ES-I3 (cell line): ENCODE results near the gene SERAC1.
"Not testable (repeated sequence)": the region's sequence is repeated elsewhere in the genome, so short reads cannot be mapped to it uniquely, and the experiment has no call there.

Source experiments
- H3K36me3 ChIP-seq: 2 replicates; pipeline ENCODE4 v1.6.1; 2013; ENCODE audit warnings: mild to moderate bottlenecking, low read length, control low read depth, moderate library complexity; ENCODE audit not compliant: insufficient read depth
- H3K4me1 ChIP-seq: 2 replicates; pipeline ENCODE4 v1.6.1; 2013; ENCODE audit warnings: mild to moderate bottlenecking, control low read depth, low read length; ENCODE audit not compliant: insufficient read depth
- H3K9ac ChIP-seq: 2 replicates; pipeline ENCODE4 v1.6.1; 2013; ENCODE audit warnings: low read depth, mild to moderate bottlenecking, low read length, moderate library complexity
- H3K9me3 ChIP-seq: 2 replicates; pipeline ENCODE4 v1.6.1; 2013; ENCODE audit warnings: mild to moderate bottlenecking, low read length, moderate library complexity; ENCODE audit not compliant: control insufficient read depth, insufficient read depth

SERAC1 gene

DNA sequence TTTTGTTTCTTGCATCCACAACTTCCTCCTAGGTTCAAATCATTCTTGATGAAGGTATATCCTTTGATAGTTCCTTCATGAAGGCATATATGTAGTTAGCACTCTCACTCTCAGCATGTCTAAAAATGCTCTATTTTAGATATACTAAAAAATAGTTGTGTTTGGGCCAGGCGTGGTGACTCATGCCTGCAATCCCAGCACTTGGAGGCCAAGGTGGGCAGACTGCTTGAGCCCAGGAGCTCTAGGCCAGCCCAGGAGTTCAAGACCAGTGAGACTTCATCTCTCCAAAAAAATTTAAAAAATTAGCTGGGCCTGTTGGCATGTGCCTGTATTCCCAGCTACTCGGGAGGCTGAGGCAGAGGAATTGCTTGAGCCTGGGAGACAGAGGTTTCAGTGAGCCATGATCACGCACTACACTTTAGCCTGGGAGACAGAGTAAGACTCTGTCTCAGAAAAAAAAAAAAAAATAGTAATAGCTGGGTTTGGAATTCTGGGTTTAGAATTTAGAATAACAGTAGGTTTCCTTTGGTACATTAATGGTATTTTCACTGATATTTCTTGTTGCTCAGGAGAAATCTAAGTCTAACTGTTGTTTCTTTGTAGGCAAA lies 7.0 kb downstream of the SERAC1 start:
- H3K36me3 ChIP-seq, result 0 out of 2 replicates have a peak, but pooled peaks cover 3% of the 10 kb centered on the region
- peaks cover 7% of the 10 kb centered on the region for H3K4me1 ChIP-seq
- H3K9ac ChIP-seq, result no peak overlapping the region
- H3K9me3 ChIP-seq, result no peaks in the 10 kb centered on the region

DNA sequence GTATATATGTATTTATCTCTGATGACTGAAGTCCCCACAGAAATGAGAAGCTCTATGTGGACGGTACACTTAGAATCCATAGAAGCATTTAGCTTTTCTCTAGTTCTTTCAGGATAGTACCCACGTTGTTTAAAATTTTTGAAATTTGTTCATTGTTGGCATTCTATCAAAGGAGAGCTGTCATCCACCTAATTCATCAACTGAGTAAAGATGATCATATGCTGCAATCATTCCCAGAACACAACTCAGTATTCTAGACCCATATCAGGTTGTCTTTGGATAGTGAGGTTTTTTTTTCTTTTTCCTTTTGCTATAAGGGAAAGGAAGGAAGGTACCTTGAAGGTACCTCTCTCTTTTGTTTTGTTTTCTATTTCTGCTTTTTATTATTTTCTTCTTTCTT lies 9.3 kb downstream of the SERAC1 start:
- Histone ChIP-seq H3K4me1 (peaks cover 7% of the 10 kb centered on the region), H3K36me3 (0 out of 2 replicates have a peak, but pooled peaks cover 3% of the 10 kb centered on the region), H3K9me3 (no peaks in the 10 kb centered on the region), H3K9ac (no peak overlapping the region)

DNA sequence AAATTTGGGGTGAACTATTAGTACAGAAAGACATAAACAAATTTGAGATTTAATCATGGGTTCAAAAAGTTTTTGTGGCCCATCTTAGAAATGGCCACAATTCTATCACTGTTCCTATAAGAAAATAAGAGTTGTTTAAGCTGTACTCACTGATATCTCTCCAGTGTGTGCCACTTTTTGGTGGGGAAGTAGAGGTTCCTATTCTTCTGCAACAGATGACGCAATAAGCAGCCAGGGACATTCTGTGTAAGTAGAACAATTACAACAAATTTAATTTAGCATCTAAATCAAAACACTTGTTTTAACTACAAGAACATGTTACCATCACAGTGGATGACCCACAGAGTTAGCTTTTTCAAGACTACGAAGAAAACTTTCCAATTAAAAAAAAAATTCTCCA lies 9.9 kb downstream of the SERAC1 start:
- Histone ChIP-seq H3K4me1 (peaks cover 7% of the 10 kb centered on the region), H3K9me3 (no peaks in the 10 kb centered on the region), H3K36me3 (0 out of 2 replicates have a peak, but pooled peaks cover 3% of the 10 kb centered on the region), H3K9ac (no peak overlapping the region)

DNA sequence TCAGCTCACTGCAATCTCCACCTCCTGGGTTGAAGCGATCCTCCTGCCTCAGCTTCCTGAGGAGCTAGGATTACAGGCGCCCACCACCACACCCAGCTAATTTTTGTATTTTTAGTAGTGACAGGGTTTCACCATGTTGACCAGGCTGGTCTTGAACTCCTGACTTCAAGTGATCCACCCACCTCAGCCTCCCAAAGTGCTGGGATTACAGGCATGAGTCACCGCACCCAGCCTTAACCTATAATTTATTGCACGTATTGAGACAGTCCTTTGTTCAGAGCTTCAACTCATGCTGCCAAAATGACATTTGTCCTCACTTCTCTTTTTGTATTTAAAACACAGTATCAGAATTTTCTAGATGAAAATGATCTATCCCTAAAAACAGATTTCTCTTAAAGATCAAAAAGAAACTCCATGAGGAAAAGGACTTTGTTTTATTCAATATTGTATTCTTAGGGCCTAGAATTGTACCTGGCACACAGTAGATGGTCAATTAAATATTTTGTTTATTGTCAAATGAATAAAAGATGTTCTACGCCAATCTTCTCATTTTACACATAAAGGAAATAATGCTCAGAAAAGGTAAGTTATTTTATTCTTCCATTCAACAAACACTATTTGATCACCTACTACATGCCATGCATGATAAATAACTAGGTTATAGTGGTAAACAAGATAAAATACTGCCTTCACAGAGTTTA lies 10.8 kb downstream of the SERAC1 start:
- Histone ChIP-seq H3K9me3 (no peaks in the 10 kb centered on the region), H3K36me3 (0 out of 2 replicates have a peak, but pooled peaks cover 3% of the 10 kb centered on the region), H3K9ac (no peak overlapping the region), H3K4me1 (peaks cover 7% of the 10 kb centered on the region)

DNA sequence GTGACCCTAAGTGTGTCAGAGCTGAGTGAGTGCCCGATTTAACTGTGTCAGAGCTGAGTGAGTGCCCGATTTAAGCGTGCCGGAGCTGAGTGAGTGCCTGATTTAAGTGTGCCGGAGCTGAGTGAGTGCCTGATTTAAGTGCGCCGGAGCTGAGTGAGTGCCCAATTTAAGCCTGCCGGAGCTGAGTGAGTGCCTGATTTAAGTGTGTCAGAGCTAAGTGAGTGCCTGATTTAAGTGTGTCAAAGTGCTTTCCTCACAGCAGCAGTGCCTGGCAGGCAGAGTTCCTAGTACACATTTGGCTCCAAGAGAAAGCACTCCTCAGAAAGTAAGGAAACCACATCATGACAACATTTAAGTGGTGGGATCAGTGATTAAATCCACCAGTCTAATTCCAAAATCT lies 13.2 kb downstream of the SERAC1 start:
- H3K4me1 ChIP-seq, result no peaks in the 10 kb centered on the region
- H3K9ac ChIP-seq, result no peak overlapping the region
- no peaks in the 10 kb centered on the region for H3K9me3 ChIP-seq
- 0 out of 2 replicates have a peak, but pooled peaks cover 3% of the 10 kb centered on the region for H3K36me3 ChIP-seq

DNA sequence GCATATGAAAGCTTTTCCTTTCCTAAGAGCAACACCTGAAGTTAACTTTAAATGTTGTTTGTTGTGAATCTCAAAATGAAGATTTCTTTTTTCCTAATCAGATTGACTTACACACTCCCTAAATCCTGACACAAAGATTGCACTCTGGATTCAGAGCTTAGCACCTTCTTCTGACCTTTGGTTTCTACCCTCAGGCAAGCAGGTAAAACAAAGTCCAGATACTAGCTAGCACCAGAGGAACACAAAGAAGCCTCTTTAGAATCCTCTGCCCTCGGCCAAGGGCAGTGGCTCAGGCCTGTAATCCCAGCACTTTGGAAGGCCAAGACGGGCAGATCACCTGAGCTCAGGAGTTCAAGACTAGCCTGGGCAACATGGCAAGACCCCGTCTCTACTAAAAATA lies 14.5 kb downstream of the SERAC1 start:
- H3K36me3 ChIP-seq, result 0 out of 2 replicates have a peak, but pooled peaks cover 3% of the 10 kb centered on the region
- no peaks in the 10 kb centered on the region for H3K9me3 ChIP-seq
- H3K4me1 ChIP-seq, result no peaks in the 10 kb centered on the region
- H3K9ac ChIP-seq, result no peak overlapping the region

DNA sequence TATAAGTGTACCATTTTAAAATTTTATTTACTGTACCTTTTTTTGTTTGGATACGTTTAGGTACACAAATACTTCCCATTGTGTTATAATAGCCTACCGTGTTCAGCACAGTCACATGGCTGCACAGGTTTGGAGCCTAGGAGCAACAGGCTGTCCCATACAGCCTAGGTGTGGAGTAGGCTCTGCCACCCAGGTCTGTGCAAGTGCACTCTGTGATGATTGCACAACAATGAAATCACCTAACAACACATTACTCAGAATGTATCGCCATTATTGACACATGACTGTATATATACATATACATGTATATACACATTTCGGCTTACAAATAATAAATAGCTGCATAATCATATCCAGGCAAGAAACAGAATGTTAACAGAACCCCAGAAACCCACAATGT lies 15.4 kb downstream of the SERAC1 start:
- H3K9me3 ChIP-seq, result no peaks in the 10 kb centered on the region
- 0 out of 2 replicates have a peak, but pooled peaks cover 3% of the 10 kb centered on the region for H3K36me3 ChIP-seq
- no peak overlapping the region for H3K9ac ChIP-seq
- H3K4me1 ChIP-seq, result no peaks in the 10 kb centered on the region

DNA sequence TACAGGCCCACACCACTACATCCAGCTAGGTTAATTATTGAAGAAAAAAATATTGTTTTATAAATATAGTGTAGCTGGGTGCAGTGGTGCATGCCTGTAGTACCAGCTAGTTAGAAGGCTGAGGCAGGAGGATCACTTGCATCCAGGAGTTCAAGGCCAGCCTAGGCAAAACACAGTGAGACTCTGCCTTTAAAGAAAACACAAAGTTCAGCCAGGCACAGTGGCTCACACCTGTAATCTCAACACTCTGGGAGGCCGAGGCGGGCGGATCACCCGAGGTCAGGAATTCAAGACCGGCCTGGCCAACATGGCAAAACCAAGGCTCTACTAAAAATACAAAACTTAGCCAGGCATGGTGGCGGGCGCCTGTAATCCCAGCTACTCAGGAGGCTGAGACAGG lies 16.0 kb downstream of the SERAC1 start:
- not testable (repeated sequence) for H3K9ac ChIP-seq, H3K36me3 ChIP-seq, H3K9me3 ChIP-seq, H3K4me1 ChIP-seq

DNA sequence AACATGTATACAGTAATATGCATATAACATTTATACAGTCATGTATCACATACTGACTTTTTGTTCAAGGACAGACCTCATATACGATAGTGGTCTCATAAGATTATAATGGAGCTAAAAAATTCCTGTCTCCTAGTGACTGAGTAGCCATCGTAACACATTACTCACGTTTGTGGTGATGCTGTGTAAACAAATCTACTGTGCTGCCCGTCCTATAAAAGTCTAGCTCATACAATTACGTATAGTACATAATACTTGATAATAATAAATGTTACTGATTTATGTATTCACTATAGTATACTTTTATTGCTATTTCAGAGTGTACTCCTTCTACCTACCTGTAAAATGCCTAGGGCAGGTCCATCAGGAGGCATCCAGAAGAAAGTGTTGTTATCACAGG lies 17.4 kb downstream of the SERAC1 start:
- Histone ChIP-seq H3K9me3 (no peaks in the 10 kb centered on the region), H3K9ac (no peak overlapping the region), H3K4me1 (no peaks in the 10 kb centered on the region), H3K36me3 (no peaks in the 10 kb centered on the region)

DNA sequence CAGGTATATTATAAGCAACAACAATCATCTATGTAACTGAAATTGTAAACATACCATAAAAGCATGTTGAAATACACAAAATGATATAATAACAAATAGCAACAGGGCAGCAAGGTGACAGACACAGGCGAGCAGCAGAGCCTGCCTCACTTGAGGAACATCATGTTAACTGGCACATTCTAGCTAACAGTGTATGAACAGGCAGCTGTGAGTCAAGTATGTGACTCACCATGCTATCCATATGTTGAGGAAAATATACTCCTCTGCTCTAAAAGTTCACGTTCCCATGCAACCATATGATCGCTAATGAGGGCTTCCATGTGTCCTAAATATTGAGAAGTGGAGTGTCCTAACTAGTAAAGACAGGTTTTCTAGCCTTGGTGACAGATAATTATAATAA lies 18.4 kb downstream of the SERAC1 start:
- H3K36me3 ChIP-seq, result no peaks in the 10 kb centered on the region
- H3K9ac ChIP-seq, result no peak overlapping the region
- H3K4me1 ChIP-seq, result no peaks in the 10 kb centered on the region
- H3K9me3 ChIP-seq, result no peaks in the 10 kb centered on the region

DNA sequence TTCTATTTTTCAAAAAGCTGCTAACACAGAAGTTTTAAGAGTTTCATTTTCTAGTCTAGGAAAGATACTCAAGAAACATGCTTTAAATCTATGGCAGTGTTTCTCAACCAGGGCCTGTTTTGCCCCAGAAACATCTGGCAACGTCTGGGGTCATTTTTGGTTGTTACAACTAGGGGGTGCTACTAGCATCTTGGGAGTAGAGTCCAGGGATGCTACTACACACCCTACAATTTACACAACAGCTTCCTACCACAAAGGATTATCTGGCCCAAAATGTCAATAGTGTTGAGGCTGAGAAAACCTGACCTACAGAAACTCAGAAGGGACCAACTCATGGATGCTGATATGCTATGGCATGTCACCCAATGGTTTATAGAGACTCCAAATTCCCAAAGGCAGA lies 24.4 kb downstream of the SERAC1 start:
- Histone ChIP-seq H3K9ac (no peak overlapping the region), H3K9me3 (no peaks in the 10 kb centered on the region), H3K36me3 (no peaks in the 10 kb centered on the region; the same call in 1 of the 2 replicates), H3K4me1 (no peaks in the 10 kb centered on the region)

DNA sequence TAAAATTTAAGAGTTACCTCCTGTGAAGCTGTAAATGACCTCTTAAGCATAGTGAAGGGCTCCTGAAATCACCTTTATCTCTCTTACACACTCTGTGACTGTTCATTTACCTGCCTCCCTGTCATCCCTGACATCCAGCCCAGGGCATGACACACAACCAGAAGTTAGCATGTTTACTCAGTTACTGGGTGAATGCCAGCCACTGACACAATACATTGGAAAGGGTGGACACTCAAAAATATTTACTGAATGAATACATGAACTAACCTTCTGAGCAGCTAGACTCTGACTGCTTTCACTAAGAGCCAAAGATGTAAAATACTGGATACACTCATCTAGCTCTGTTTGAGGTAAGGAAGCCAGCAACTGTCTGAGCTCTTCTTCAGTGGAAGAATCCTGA lies 25.3 kb downstream of the SERAC1 start:
- Histone ChIP-seq H3K4me1 (no peaks in the 10 kb centered on the region), H3K36me3 (no peaks in the 10 kb centered on the region; the same call in 1 of the 2 replicates), H3K9ac (no peak overlapping the region), H3K9me3 (no peaks in the 10 kb centered on the region)

DNA sequence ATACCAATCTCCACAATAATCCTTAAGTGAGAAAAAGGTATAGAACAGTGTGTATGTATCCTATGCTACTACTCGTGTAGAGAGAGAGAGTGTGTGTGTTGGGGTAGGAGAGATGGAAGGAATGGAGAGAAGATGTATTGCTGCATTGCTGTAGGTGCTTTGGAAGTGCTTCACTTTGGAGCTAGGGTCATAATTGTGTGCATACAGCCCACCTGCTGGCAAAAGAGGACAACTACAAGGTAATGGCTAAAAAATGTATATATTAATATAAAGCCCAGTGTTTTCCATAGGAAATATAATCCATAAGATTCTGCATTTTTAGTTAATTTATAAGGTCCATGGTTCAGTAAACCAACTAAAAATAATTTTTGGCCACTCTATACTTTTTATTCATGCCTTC lies 36.1 kb downstream of the SERAC1 start:
- no peaks in the 10 kb centered on the region for H3K36me3 ChIP-seq
- no peaks in the 10 kb centered on the region; the same call in 1 of the 2 replicates for H3K9me3 ChIP-seq
- H3K9ac ChIP-seq, result no peak overlapping the region
- no peaks in the 10 kb centered on the region for H3K4me1 ChIP-seq

DNA sequence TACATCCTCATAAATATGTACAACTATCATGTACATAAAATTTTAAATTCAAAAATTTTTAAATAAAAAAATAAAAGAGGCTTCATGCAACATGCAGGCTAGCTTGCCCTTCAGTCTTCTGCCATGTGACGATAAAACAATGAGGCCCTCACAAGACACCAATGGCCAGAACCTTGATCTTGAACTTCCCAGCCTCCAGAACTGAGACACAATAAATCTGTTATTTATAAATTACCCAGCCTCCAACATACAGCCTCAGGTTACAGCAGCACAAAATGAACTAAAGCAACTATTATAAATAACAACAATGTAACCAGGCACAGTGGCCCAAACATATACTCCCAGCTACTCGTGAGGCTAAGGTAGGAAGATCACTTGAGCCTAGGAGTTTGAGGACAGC lies 42.8 kb downstream of the SERAC1 start:
- Histone ChIP-seq H3K4me1 (no peaks in the 10 kb centered on the region), H3K36me3 (no peaks in the 10 kb centered on the region), H3K9ac (no peak overlapping the region), H3K9me3 (peaks cover 3% of the 10 kb centered on the region)

DNA sequence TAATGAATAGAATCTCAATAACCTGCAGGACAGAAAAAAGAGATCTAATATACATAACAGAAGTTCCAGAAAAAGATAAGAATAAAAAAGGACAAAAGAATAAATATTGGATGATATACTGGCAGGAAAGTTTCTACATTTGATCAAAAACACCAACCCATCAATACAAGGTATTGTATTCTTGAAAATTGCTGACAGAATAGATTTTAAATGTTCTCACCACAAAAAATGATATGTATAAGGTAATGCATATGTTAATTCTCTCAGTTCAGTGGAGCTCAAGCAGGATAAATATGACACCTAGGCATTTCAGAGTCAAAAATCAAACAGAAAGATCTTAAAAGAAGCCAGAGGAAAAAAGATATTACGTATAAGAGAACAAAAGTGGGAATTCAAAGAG lies 43.8 kb downstream of the SERAC1 start:
- Histone ChIP-seq H3K36me3 (no peaks in the 10 kb centered on the region), H3K9me3 (peaks cover 3% of the 10 kb centered on the region), H3K4me1 (no peaks in the 10 kb centered on the region), H3K9ac (no peak overlapping the region)
